Endothelial cell of umbilical vein (primary cell): ENCODE results near the gene RAD51B. TPM values are rescaled to one million over a fixed set of nuclear protein-coding genes. Genes with fewer than 3 reads are reported as not detected.

Source experiments
- BruUV-seq: library from RNA; stranded (reverse); fragments of 400-500 nt; replicated peaks from 2 replicates; lab custom pipeline; 2021; lab: Mats Ljungman, UMichigan
- CTCF ChIA-PET: fragments of 300-600, 350-600 bp; sonication (Branson Sonifier 250); formaldehyde crosslinking; loops from one replicate; lab custom pipeline; 2021; ENCODE audit warnings: antibody characterized with exemption, inconsistent platforms; lab: Charles Lee
- POLR2A ChIA-PET: fragments of 300-600, 350-600 bp; sonication (Branson Sonifier 250); formaldehyde crosslinking; loops from one replicate; lab custom pipeline; 2021; ENCODE audit warnings: antibody characterized with exemption, inconsistent platforms; lab: Charles Lee
- DNase-seq: peaks from one replicate; pipeline ENCODE4 v3.0.0-alpha.2; 2011; ENCODE audit warnings: low read depth, low spot score
- FAIRE-seq: peaks from 2 replicates; lab custom pipeline; 2011; peaks lifted over from hg19 to GRCh38; lab: Jason Lieb, UNC
- H2AFZ ChIP-seq: 2 replicates; pipeline ENCODE4 v1.6.0; 2012; ENCODE audit warnings: low read depth, low read length, control low read depth, inconsistent platforms
- H3K27ac ChIP-seq: 2 replicates; pipeline ENCODE4 v1.5.1; 2011; ENCODE audit warnings: low read depth, mild to moderate bottlenecking, control low read depth, low read length, moderate library complexity; ENCODE audit not compliant: insufficient read depth
- H3K27me3 ChIP-seq, 2 experiments: 2 replicates each; pipeline versions ENCODE4 v1.6.0 to v1.6.1; 2011; ENCODE audit warnings: low read length in 2 of 2, mixed read lengths in 1 of 2; ENCODE audit not compliant: control insufficient read depth in 2 of 2, insufficient read depth in 2 of 2
- H3K36me3 ChIP-seq, 2 experiments: 2 replicates in 1 of 2; 3 replicates in 1 of 2; pipeline ENCODE4 v1.5.1; 2011; ENCODE audit warnings: low read length in 2 of 2, mild to moderate bottlenecking in 1 of 2, moderate library complexity in 1 of 2; ENCODE audit not compliant: control insufficient read depth in 2 of 2, insufficient read depth in 2 of 2; ENCODE audit errors: extremely low read depth in 1 of 2
- H3K4me1 ChIP-seq: 3 replicates; pipeline ENCODE4 v1.5.1; 2011; ENCODE audit warnings: mild to moderate bottlenecking, low read length; ENCODE audit not compliant: control insufficient read depth, insufficient read depth; ENCODE audit errors: extremely low read depth
- H3K4me2 ChIP-seq: 2 replicates; pipeline ENCODE4 v1.6.1; 2011; ENCODE audit warnings: low read length, control low read depth, mixed read lengths; ENCODE audit not compliant: insufficient read depth
- H3K4me3 ChIP-seq, 3 experiments: fragments of 200-600 bp in 1 of 3; sonication (generic), shearing (Covaris generic) in 1 of 3; replicated peaks in 1 of 3; 2 replicates each; pipeline ENCODE4 v1.5.1; 2011 to 2016; ENCODE audit warnings: control low read depth in 3 of 3, low read length in 3 of 3, mild to moderate bottlenecking in 2 of 3, inconsistent platforms in 1 of 3, low read depth in 1 of 3, moderate library complexity in 1 of 3; ENCODE audit not compliant: insufficient read depth in 1 of 3
- H3K79me2 ChIP-seq: 2 replicates; pipeline ENCODE4 v1.6.0; 2012; ENCODE audit warnings: low read length, inconsistent platforms; ENCODE audit not compliant: control insufficient read depth, insufficient read depth
- H3K9ac ChIP-seq: replicated peaks from 2 replicates; pipeline ENCODE3; 2011; ENCODE audit warnings: low read length, control low read depth; ENCODE audit not compliant: insufficient read depth; ENCODE audit errors: extremely low read depth
- H3K9me1 ChIP-seq: replicated peaks from 3 replicates; pipeline ENCODE4 v1.6.0; 2011; ENCODE audit warnings: mild to moderate bottlenecking, low read length; ENCODE audit not compliant: control insufficient read depth, insufficient read depth; ENCODE audit errors: extremely low read depth
- H3K9me3 ChIP-seq: replicated peaks from 2 replicates; pipeline ENCODE4 v1.5.1; 2012; ENCODE audit warnings: low read length, inconsistent platforms; ENCODE audit not compliant: control insufficient read depth, insufficient read depth
- H4K20me1 ChIP-seq: replicated peaks from 2 replicates; pipeline ENCODE3; 2011; ENCODE audit warnings: mild to moderate bottlenecking, low read length; ENCODE audit not compliant: control insufficient read depth, insufficient read depth; ENCODE audit errors: extremely low read depth
- EZH2 ChIP-seq: IDR thresholded peaks from 2 replicates; pipeline ENCODE4 v1.6.1; 2012; ENCODE audit warnings: borderline replicate concordance, low read depth, mild to moderate bottlenecking, moderate library complexity, low read length, inconsistent platforms; ENCODE audit not compliant: severe bottlenecking
- FOS ChIP-seq: IDR thresholded peaks from 2 replicates; pipeline ENCODE4 v1.6.1; 2011; ENCODE audit warnings: mild to moderate bottlenecking, low read length, moderate library complexity, borderline replicate concordance; ENCODE audit not compliant: insufficient read depth
- GATA2 ChIP-seq: IDR thresholded peaks from 2 replicates; pipeline ENCODE4 v1.7.0; 2011; ENCODE audit warnings: low read depth, mild to moderate bottlenecking, moderate library complexity, mixed read lengths, low read length; ENCODE audit not compliant: insufficient read length, insufficient read depth
- JUN ChIP-seq: IDR thresholded peaks from 2 replicates; pipeline ENCODE4 v1.6.1; 2011; ENCODE audit warnings: borderline replicate concordance, low read depth; ENCODE audit not compliant: insufficient read length, insufficient read depth
- POLR2A ChIP-seq: IDR thresholded peaks from 2 replicates; pipeline ENCODE4 v1.6.1; 2012; ENCODE audit warnings: low read depth, mild to moderate bottlenecking, control low read depth, low read length
- POLR2AphosphoS5 ChIP-seq: IDR thresholded peaks from 2 replicates; pipeline ENCODE4 v1.6.1; 2012; ENCODE audit warnings: low read depth, mild to moderate bottlenecking, control low read depth, low read length, moderate library complexity; ENCODE audit not compliant: insufficient read depth
- dilution Hi-C: fragments of 300-500 bp; cut with MboI; formaldehyde crosslinking; loops from one replicate; pipeline ENCODE4 v1.15.0; 2019; ENCODE audit warnings: low sequenced_read_pairs; ENCODE audit not compliant: extremely low pct_ligation_motif_present
- intact Hi-C: fragments of 100-400 bp; cut with micrococcal nuclease; formaldehyde crosslinking; loops from one replicate; pipeline ENCODE4 v1.10.0; 2022
- polyA plus RNA-seq, 4 experiments: library from polyadenylated mRNA; depleted of rRNA in 3 of 4; stranded (reverse) in 3 of 4; unstranded in 1 of 4; fragments of >200 nt; gene quantifications; 2 replicates each; pipeline versions ENCODE4 v1.2.1 to v1.2.3, GENCODE V29; 2011 to 2012; ENCODE audit warnings: missing spikeins in 1 of 4
- total RNA-seq: library from RNA; stranded (reverse); gene quantifications from 2 replicates; pipeline ENCODE4 v1.2.3, GENCODE V29; 2021
- TF ChIP-seq, protein P1 (sequence below), 2 donors: IDR thresholded peaks; 1 replicate in 1 of 2; 2 replicates in 1 of 2; pipeline ENCODE4 v1.5.1; 2011; ENCODE audit warnings: low read length in 2 of 2, mild to moderate bottlenecking in 2 of 2, moderate library complexity in 2 of 2, control low read depth in 1 of 2, inconsistent platforms in 1 of 2, low read depth in 1 of 2; ENCODE audit not compliant: insufficient read depth in 1 of 2; ENCODE audit errors: extremely low read depth in 1 of 2

RAD51B gene
- total and polyA plus RNA-seq, 2 donors (not counting 3 experiments of a cell fraction or from before 2014, with no cell fraction given) = 3.9 to 19.0 TPM

DNA sequence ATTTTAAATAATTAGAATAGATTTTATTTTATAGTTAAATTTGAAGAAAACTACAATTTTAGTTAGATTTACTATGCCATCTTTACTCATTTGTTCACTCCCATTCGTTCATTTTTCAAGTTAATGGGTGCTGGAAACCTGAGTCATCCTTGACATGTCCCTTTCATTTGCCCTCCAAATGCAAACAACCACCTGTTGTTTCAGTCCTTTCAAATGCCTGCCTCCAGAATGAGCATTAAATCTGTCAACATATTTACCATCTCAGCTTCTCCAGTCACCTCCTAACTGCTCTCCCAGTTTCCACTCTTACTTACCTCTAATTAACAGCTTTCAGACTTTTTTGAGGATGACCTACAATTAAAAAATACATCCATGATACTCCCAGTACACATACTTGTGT lies 375.5 kb downstream of the RAD51B start:
- POLR2A ChIA-PET = no interaction called here
- intact Hi-C loops = no loop called here
- TF ChIP-seq, protein P1, sequence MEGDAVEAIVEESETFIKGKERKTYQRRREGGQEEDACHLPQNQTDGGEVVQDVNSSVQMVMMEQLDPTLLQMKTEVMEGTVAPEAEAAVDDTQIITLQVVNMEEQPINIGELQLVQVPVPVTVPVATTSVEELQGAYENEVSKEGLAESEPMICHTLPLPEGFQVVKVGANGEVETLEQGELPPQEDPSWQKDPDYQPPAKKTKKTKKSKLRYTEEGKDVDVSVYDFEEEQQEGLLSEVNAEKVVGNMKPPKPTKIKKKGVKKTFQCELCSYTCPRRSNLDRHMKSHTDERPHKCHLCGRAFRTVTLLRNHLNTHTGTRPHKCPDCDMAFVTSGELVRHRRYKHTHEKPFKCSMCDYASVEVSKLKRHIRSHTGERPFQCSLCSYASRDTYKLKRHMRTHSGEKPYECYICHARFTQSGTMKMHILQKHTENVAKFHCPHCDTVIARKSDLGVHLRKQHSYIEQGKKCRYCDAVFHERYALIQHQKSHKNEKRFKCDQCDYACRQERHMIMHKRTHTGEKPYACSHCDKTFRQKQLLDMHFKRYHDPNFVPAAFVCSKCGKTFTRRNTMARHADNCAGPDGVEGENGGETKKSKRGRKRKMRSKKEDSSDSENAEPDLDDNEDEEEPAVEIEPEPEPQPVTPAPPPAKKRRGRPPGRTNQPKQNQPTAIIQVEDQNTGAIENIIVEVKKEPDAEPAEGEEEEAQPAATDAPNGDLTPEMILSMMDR (IDR thresholded peaks at IDR 0.05; ENCODE audit: extremely low read depth in 1 of 2, insufficient read depth in 1 of 2, low read depth in 1 of 2, low read length in 2 of 2) = no peak
- TF ChIP-seq GATA2 (no peak), JUN (no peak), POLR2AphosphoS5 (no peak), EZH2 (no peak), POLR2A (no peak), FOS (no peak)

More for the DNA sequence above, 375.5 kb downstream of the RAD51B start:
- H3K9me3 ChIP-seq = no peaks in the 10 kb centered on the region
- peaks cover 12% of the 10 kb centered on the region for H3K4me1 ChIP-seq
- H3K4me3 ChIP-seq = no peak overlapping the region
- CTCF ChIA-PET = no interaction called here
- FAIRE-seq (no peak), DNase-seq (no peak)
- no peak overlapping the region for H2AFZ ChIP-seq
- H3K4me2 ChIP-seq = no peak overlapping the region
- no peaks in the 10 kb centered on the region for H3K79me2 ChIP-seq
- H3K9ac ChIP-seq = no peak overlapping the region
- H3K27me3 ChIP-seq = no peaks in the 10 kb centered on the region
- dilution Hi-C loops = no loop called here
- no peak overlapping the region for H3K27ac ChIP-seq
- no peaks in the 10 kb centered on the region for H4K20me1 ChIP-seq
- no TSS peak for BruUV-seq
- no peaks in the 10 kb centered on the region for H3K36me3 ChIP-seq
- H3K9me1 ChIP-seq = no peaks in the 10 kb centered on the region
